Activated CD4-positive, alpha-beta T cell treated with anti-CD3 and anti-CD28 coated beads for 4 hours (primary cell): ENCODE measurements around the gene IQSEC1.

Experiments
- DNase-seq, 2 donors: peaks; one replicate each; pipeline ENCODE4 v3.0.0-alpha.2; 2020

IQSEC1 gene

GRCh38 chr3:12922881-12923431 is 150.3 kb downstream of the IQSEC1 start:
- DNase-seq: no peak

- no peak for DNase-seq
These were observed 150.9 kb downstream of the IQSEC1 start for GRCh38 chr3:12922306-12922705.

GRCh38 chr3:12921736-12922135 is 151.5 kb downstream of the IQSEC1 start:
- no peak for DNase-seq

GRCh38 chr3:12920967-12921366 is 152.3 kb downstream of the IQSEC1 start:
- no peak for DNase-seq

- DNase-seq: no peak
These were observed 154.0 kb downstream of the IQSEC1 start for GRCh38 chr3:12919205-12919604.

- no peak for DNase-seq
These were observed 155.0 kb downstream of the IQSEC1 start for GRCh38 chr3:12918231-12918630.

GRCh38 chr3:12916159-12916558 is 157.1 kb downstream of the IQSEC1 start:
- no peak for DNase-seq

GRCh38 chr3:12914088-12914487 is 159.1 kb downstream of the IQSEC1 start:
- no peak for DNase-seq

- no peak for DNase-seq
These were observed 161.3 kb downstream of the IQSEC1 start for GRCh38 chr3:12911881-12912415.

GRCh38 chr3:12910356-12911099 is 162.7 kb downstream of the IQSEC1 start:
- DNase-seq: no peak

GRCh38 chr3:12909710-12910109 is 163.5 kb downstream of the IQSEC1 start:
- DNase-seq: no peak

- no peak for DNase-seq
These were observed 164.4 kb downstream of the IQSEC1 start for GRCh38 chr3:12908859-12909258.

- no peak for DNase-seq
These were observed 165.0 kb downstream of the IQSEC1 start for GRCh38 chr3:12908136-12908730.

GRCh38 chr3:12907729-12908128 is 165.5 kb downstream of the IQSEC1 start:
- no peak for DNase-seq

- no peak for DNase-seq
These were observed 165.9 kb downstream of the IQSEC1 start for GRCh38 chr3:12907296-12907695.

GRCh38 chr3:12906916-12907290 is 166.3 kb downstream of the IQSEC1 start:
- no peak for DNase-seq

GRCh38 chr3:12906141-12906915 is 166.9 kb downstream of the IQSEC1 start:
- no peak for DNase-seq

GRCh38 chr3:12905316-12906071 is 167.7 kb downstream of the IQSEC1 start:
- no peak for DNase-seq

GRCh38 chr3:12904951-12905315 is 168.3 kb downstream of the IQSEC1 start:
- DNase-seq: no peak

- no peak for DNase-seq
These were observed 169.3 kb downstream of the IQSEC1 start for GRCh38 chr3:12903881-12904280.

- no peak for DNase-seq
These were observed 170.0 kb downstream of the IQSEC1 start for GRCh38 chr3:12903000-12903800.
